GM19395 (cell line): ENCODE measurements around the gene CAMTA1.

Source experiments
- ATAC-seq: cut with Tn5 transposase; IDR thresholded peaks from one replicate; pipeline ENCODE4 v1.9.1; 2021; ENCODE audit warnings: mild to moderate bottlenecking, moderate library complexity; ENCODE audit not compliant: unreplicated experiment

Gene CAMTA1

GRCh38 chr1:7455796-7456721, 670.8 kb downstream of the CAMTA1 start:
- ATAC-seq, result no peak

- ATAC-seq, result no peak
These were observed 671.4 kb downstream of the CAMTA1 start for GRCh38 chr1:7456722-7457082.

- no peak for ATAC-seq
These were observed 672.6 kb downstream of the CAMTA1 start for GRCh38 chr1:7457811-7458210.

GRCh38 chr1:7458946-7459345, 673.7 kb downstream of the CAMTA1 start:
- ATAC-seq, result no peak

- ATAC-seq, result no peak
These were observed 674.7 kb downstream of the CAMTA1 start for GRCh38 chr1:7459914-7460313.

- no peak for ATAC-seq
These were observed 675.6 kb downstream of the CAMTA1 start for GRCh38 chr1:7460807-7461206.

GRCh38 chr1:7462617-7463016, 677.4 kb downstream of the CAMTA1 start:
- no peak for ATAC-seq

GRCh38 chr1:7463526-7463925, 678.3 kb downstream of the CAMTA1 start:
- ATAC-seq, result no peak

- no peak for ATAC-seq
These were observed 679.5 kb downstream of the CAMTA1 start for GRCh38 chr1:7464736-7465135.

- ATAC-seq, result no peak
These were observed 682.4 kb downstream of the CAMTA1 start for GRCh38 chr1:7467476-7468175.

GRCh38 chr1:7468248-7468647, 683.0 kb downstream of the CAMTA1 start:
- no peak for ATAC-seq

- ATAC-seq, result no peak
These were observed 684.1 kb downstream of the CAMTA1 start for GRCh38 chr1:7469255-7469938.

- ATAC-seq, result no peak
These were observed 685.8 kb downstream of the CAMTA1 start for GRCh38 chr1:7470904-7471638.

GRCh38 chr1:7471836-7472235, 686.6 kb downstream of the CAMTA1 start:
- no peak for ATAC-seq

GRCh38 chr1:7473223-7474142, 688.2 kb downstream of the CAMTA1 start:
- ATAC-seq, result no peak

- ATAC-seq, result no peak
These were observed 688.9 kb downstream of the CAMTA1 start for GRCh38 chr1:7474143-7474490.

- no peak for ATAC-seq
These were observed 689.7 kb downstream of the CAMTA1 start for GRCh38 chr1:7474786-7475502.

GRCh38 chr1:7475691-7476090, 690.4 kb downstream of the CAMTA1 start:
- no peak for ATAC-seq

GRCh38 chr1:7476402-7476801, 691.1 kb downstream of the CAMTA1 start:
- no peak for ATAC-seq
